GM21360 (cell line): Measurements from ENCODE around the gene SYT8.
"Not testable (repeated sequence)": the region's sequence is repeated elsewhere in the genome, so short reads cannot be mapped to it uniquely, and the experiment has no call there.

Experiments used
- ATAC-seq: cut with Tn5 transposase; IDR thresholded peaks from one replicate; pipeline ENCODE4 v1.9.1; 2021; ENCODE audit warnings: mild to moderate bottlenecking, moderate library complexity; ENCODE audit not compliant: unreplicated experiment

SYT8 gene

DNA sequence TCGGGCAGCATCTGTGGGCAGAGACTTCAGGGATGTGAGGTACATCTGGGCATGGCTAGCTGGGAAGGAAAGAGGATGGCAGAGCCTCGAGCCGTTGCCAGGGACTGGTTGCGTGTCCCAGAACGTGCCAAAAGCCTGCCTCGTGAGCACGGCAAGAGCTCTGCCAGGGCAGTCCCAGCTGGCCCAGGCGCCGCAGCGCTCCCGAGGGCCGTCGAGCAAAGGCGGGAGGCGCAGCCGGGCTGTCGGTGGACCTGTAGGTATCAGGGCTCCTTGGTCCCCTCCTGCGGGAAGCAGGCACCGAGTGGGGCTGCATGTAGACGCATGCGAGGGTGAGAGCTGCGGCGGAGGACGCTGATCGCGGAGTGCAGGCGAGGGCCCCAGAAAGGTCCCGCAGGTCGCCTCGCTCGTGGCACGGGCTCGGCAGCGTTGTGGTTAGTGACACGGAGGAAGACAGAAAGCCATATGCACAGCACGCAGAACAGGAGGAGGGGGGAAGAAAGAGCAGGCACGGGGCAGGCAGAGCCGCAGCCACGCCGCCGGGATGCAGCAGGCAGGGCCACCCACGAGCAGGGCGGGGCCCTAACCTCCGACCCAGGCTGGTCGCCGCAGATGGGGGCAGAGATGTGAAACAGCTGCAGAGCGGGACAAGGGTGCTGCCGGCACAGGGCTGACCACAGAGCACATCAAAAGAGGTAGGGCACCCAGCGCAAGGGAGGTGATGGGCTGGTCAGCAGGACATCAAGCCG is 36.1 kb downstream of the SYT8 start:
- ATAC-seq, result no peak

DNA sequence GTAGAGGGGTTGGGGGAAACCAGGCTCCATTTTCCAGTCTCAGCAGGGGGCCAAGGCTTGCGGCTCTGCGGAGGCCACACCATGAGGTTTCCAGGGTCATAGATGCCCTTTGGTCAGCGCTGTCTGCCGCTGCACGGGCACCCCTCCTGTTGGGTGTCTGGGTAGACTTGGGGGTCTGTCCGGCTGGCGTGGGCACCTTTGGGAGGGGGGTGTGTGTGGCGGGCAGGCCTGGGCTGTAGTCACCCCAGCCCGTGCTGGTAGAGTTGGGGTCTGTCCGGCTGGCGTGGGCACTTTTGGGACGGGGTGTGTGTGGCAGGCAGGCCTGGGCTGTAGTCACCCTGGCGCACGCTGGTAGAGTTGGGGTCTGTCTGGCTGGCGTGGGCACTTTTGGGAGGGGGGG is 36.7 kb downstream of the SYT8 start:
- no peak for ATAC-seq

DNA sequence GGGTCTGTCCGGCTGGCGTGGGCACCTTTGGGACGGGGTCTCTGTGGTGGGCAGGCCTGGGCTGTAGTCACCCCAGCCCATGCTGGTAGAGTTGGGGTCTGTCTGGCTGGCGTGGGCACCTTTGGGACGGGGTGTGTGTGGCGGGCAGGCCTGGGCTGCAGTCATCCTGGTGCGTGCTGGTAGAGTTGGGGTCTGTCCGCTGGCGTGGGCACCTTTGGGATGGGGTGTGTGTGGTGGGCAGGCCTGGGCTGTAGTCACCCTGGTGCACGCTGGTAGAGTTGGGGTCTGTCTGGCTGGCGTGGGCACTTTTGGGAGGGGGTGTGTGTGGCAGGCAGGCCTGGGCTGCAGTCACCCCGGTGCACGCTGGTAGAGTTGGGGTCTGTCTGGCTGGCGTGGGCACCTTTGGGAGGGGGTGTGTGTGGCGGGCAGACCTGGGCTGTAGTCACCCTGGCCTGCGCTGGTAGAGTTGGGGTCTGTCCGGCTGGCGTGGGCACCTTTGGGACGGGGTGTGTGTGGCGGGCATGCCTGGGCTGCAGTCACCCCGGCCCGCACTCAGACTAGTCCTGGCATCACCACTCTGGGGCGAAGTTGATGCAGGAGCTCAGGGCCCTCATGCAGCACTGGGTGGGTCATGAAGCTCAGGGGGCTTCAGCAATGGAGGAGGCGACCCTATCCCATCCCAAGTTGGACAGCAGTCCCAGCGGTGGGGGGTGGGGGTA is 37.6 kb downstream of the SYT8 start:
- ATAC-seq, result no peak

DNA sequence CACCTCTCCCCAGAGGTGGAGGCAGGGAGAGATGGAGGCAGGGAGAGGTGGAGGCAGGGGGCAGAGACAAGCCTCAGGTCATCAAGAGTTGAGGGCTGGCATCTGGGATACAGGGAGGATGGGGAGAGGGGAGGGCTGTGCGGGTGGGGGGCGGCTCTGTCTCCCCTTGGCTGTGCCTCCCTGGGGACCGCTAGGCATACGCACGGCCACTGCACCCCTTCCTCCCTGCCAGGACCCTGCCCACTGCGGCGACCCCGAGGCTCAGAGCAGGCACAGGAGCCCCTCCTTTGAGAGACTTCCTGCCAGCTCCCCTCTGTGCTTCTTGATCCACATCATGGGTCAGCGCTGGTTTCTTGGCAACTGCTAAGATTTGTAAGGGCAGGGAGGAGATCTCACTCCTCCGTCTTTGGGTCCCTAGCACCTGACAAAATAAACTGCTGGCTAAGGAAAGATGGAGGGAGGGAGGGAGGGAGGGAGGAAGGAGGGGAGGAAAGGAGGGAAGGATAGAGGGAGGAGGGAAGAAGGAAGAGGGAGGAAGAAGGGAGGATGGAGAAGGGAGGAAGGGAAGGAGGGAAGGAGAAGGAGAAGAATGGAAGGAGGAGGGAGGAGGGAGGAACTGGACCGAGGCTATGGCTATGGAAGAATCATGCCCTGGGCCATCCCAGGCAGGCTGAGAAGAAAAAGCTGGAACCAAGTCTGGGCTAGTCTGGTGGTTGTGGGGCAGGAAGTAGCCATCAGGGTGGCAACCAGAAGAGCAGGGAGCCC is 38.4 kb downstream of the SYT8 start:
- no peak for ATAC-seq

- not testable (repeated sequence) for ATAC-seq
These were observed 39.0 kb downstream of the SYT8 start for GRCh38 chr11:1873813-1874150.

DNA sequence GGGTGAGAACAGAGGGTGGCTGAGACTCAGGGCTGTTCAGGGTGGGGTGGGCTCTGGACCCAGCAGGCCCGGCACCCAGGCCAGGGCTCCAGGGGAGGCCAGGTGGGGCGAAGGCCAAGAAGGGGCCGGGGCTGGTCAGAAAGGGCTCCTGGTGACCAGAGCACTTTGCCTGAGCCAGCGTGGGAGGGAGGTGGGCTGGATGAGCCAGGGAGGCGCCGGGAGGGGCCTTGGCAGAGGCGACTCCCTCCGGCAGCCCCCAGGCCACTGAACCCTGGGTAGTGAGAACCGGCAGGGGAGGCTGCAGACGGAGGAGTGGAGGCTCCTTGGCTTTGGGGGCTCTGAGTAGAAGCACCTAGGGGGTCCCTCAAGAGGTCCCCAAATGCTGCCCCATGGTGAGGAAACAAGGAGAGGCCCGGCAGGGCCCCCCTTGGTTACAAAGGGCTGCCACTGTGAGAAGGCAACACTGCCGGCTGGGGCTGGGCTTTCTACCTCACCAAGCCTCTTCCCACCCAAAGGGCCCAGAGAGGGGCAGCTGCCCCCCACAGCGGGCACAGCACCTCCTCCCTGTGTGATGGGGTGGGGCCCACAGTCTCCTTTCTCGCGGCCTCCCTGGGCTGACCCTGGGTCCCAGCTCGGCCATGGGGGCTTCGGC is 39.8 kb downstream of the SYT8 start:
- ATAC-seq, result not testable (repeated sequence)

DNA sequence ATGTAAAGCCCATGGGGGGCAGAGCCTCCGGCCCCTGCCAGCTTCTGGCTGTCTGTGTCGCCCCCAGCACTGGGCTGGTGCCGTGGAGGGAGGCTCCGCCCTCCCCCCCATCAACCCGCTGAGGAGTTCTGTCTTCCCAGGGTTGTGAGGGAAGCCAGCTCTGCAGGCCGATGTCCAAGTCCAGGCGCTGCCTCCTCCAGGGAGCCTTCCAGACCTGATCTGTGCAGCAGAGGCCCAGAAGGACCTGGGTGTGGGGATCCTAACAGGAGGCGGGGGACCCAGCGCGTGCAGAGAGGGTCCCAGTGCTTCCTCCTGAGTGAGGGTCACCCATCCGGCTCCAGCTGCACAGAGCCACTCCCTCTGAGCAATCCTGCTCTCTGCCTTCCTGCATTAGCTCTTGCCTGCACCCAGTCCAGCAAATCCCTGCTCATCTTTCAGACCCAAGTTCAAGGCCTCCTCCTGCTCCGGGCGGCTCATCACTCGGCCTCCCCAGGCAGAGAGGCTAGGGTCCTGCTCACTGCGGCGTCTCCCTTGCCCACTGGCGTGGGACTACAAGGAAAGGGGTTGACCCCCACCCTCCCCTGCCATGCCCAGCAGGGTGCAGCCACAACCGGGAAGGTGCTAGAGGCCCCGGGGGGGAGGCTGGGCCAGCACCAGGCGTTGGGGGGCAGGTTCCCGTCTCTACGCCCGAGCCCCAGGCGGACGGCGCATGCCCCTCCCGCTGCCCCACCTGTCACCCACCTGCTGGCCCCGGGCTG is 40.5 kb downstream of the SYT8 start:
- ATAC-seq, result no peak

DNA sequence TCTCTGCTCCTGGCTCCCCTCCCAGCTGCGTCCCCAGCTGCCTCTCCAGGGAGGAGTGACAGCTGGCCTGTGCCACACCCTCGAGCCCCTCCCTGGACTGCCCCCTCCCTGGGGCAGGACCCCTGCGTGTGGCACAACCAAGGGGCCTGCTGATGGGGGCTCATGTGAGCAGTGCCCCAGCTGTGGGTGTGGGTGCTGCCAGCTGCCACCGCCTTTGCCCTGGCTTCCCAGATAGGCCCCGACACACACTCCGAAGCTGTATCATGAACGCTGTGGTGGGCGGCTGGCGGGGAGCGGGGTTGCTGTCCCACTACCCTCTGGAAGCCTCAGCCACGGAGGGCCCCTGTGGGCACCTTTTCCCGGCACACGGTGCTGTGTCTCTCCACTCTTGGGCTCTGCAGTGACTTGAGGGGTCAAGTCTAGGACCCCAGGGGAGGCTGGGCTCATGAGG is 41.1 kb downstream of the SYT8 start:
- ATAC-seq, result not testable (repeated sequence)

- ATAC-seq, result no peak
These were observed 41.7 kb downstream of the SYT8 start for GRCh38 chr11:1876361-1877063.

DNA sequence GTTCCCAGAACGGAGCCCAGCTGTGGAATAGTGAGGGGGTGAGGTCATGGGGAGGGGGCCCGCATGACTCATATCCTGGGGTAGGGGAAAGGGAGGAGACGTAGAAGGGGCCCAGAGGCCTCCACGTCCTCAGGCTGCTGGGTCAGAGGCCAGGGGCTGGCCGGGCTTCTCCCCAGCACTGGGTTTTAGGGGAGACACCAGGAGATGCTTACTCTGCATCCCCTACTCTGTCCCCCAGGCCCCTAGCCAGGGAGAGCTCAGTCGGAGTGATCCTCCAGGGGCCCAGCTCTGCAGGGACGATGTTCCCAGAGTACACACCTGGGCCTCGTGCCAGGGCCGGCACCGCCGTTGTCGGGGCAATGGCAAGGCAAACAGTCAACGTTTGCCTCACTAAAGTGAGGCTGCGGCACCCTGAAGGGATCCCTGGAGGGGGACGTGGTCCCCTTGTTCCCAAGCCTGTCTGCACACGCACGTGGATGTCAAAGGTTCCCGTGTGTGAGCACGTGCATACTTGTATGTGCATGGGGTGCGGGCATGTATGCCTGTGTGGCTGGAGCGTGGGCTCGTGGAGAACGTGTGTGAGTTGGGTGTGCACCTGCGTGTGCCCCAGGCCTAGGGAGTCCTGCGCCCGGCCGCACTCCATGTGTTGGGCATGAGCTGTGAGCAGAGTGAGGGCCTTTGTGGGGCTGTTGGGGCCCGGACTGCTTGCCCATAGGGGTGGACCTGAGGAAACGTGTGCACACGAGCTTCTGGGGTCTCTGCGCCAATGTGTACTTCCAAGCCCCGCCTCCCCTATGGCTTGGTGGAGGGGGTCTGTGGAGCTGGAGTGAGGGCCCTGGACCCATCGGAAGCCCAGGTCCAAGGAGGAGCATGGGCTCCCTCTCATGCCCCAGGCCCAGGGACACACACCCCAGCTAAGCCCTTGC is 42.7 kb downstream of the SYT8 start:
- no peak for ATAC-seq

DNA sequence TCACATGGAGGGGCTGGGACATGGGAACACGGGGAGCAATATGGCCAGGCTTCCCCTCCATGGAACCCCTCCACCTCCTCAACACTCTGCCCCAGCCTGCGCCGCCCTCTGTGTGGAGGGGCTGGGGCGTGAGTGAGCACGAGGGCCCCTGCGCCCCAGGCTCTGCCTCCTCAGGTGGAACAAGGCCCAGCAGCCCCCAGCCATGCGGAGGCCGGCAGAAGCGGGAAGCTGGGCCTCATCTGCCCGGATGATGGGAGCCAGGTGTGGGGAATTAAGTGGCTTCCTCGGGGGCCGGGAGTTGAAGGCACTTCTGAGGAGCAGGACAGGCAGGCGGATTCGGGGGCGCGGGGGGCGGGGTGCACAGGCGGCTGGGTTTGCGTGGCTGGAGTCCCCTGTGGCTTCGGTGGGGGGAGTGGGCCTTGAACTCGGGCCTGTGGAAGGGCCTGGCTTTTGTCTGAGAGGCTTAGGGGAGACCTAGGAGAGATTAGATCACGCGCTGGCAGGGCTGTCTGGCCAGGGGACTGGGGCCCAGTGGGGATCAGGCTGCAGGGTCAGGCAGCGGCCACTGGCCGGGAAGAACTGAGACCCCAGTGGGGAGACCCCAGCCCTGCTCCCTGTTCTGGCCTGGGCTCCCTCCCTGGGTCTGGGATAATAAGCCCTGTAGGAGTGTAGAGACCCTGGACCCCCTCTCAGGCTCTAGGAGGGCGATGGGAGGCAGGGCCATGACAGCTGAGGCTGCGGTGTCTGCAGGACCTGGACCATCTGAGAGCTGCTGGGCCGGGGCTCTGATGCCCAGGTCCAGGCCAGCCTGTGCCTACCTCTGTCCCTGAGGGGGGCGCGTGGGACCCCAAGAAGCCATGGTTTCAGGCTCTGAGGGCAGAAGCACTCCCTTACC is 43.6 kb downstream of the SYT8 start:
- no peak for ATAC-seq

DNA sequence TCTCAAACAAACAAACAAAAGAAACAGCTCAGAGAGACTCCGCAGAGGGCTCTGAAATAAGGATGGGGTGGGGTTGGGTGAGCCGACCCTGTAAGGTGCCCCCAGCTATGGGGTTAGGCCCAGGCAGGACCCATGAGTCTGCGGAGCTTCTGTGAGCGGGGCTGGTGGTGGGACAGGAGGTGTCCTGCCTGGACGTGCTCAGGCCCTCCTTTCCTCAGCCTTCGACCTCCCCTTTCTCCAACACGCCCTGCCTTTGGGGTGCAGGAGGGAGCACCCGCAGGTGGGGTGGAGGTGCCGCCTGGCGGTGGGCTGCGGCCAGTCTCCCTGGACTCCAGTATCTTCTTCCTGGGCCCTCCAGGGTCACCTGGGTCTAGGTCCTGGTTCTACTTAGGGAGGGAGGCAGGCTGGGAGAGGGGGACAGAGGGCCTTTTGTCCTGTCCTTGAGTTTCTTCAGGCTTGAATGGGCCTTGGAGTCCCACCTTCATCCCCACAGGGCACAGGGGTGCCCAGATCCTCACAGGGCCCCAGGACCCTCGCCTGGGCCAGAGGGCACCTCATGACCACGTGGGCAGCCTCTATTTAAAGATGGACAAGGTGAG is 44.7 kb downstream of the SYT8 start:
- ATAC-seq, result no peak

- ATAC-seq, result no peak
These were observed 45.3 kb downstream of the SYT8 start for GRCh38 chr11:1879941-1880720.

GRCh38 chr11:1880746-1881441 is 46.1 kb downstream of the SYT8 start:
- ATAC-seq, result no peak

DNA sequence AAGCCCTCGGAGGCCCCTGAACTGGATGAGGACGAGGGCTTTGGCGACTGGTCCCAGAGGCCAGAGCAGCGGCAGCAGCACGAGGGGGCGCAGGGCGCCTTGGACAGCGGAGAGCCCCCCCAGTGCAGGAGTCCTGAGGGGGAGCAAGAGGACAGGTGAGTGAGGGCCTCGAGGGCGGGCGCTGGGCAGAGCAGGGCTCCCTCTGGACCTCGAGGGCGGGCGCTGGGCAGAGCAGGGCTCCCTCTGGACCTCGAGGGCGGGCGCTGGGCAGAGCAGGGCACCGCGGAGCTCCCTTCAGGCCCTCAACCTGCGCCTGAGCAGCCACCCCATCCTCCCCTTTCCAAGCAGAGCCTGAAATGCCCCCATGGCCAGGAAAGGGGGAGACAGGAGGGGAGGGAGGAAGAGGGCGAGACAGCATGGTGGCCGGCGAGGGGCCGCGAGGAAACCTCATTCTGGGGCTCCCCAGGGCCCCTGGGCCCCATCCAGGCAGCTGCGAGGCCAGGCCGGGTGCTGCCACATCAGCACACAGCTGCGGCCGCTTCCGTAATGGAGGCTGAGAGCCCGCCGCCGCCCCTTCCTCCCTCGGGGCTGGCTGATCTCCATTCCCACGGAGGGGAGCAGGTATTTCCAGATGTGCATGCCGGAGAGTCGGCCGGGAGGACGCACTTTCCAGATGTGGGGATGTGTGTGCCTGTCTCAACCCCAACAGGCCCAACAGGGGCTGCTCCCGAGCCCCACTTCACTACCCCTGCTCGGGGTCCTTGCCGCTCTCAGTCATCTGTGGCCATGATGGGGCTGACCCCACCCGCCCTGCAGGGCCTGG is 46.9 kb downstream of the SYT8 start:
- ATAC-seq, result no peak
